K562 (cell line): Measurements from ENCODE around the gene NOD1. TPM values are rescaled to one million over a fixed set of nuclear protein-coding genes. Genes with fewer than 3 reads are reported as not detected.

Experiments used
- ARHGAP35 ChIP-seq: fragments of 450-650 bp; IDR thresholded peaks from 2 replicates; pipeline ENCODE4 v1.6.1; 2018; ENCODE audit not compliant: partially characterized antibody
- CBX2 ChIP-seq: fragments of 200-600 bp; sonication (generic); IDR thresholded peaks from one replicate; pipeline ENCODE4 v1.6.1; 2012; ENCODE audit warnings: mild to moderate bottlenecking, low read length, inconsistent platforms; ENCODE audit not compliant: insufficient read depth, poor library complexity, severe bottlenecking
- HLTF ChIP-seq: fragments of 450-650 bp; IDR thresholded peaks from 2 replicates; pipeline ENCODE4 v1.6.1; 2016
- HMG20A ChIP-seq: fragments of 450-650 bp; formaldehyde crosslinking; conservative IDR thresholded peaks from 2 replicates; pipeline ENCODE4 v1.4.0; 2020; ENCODE audit warnings: mild to moderate bottlenecking, mixed read lengths
- KAT7 ChIP-seq: sonication (generic); formaldehyde crosslinking; IDR thresholded peaks from 2 replicates; pipeline ENCODE4 v1.8.0; 2022; ENCODE audit warnings: missing genetic modification reagents, mild to moderate bottlenecking, borderline replicate concordance
- MITF ChIP-seq: IDR thresholded peaks from 2 replicates; pipeline ENCODE4 v1.6.1; 2014; ENCODE audit warnings: antibody characterized with exemption
- MYBL2 ChIP-seq, 2 experiments: fragments of 450-650 bp in 1 of 2; sonication (generic) in 1 of 2; formaldehyde crosslinking in 1 of 2; IDR thresholded peaks; 2 replicates each; pipeline versions ENCODE4 v1.6.1 to v1.8.1; 2017 to 2022; ENCODE audit warnings: borderline replicate concordance in 1 of 2, inconsistent platforms in 1 of 2, low read depth in 1 of 2, mild to moderate bottlenecking in 1 of 2, missing genetic modification reagents in 1 of 2, moderate library complexity in 1 of 2
- NFIX ChIP-seq: fragments of 250-450 bp; sonication (Bioruptor Pico); IDR thresholded peaks from 2 replicates; pipeline ENCODE4 v1.4.0; 2020; ENCODE audit warnings: low read depth, mild to moderate bottlenecking, moderate library complexity
- NFYB ChIP-seq: IDR thresholded peaks from 2 replicates; pipeline ENCODE4 v1.6.1; 2011; ENCODE audit warnings: mild to moderate bottlenecking, moderate library complexity; ENCODE audit not compliant: insufficient read length; ENCODE audit errors: extremely low read depth
- RBM34 ChIP-seq: fragments of 200-400 bp; formaldehyde crosslinking; IDR thresholded peaks from 2 replicates; pipeline ENCODE4 v1.6.1; 2018; ENCODE audit warnings: low read length, borderline replicate concordance; ENCODE audit not compliant: insufficient read depth
- RNF2 ChIP-seq: sonication (generic); IDR thresholded peaks from 2 replicates; pipeline ENCODE4 v1.6.1; 2016
- XRCC4 ChIP-seq: IDR thresholded peaks from one replicate; pipeline ENCODE4 v1.6.1; 2011; ENCODE audit not compliant: insufficient read depth, insufficient read length; ENCODE audit errors: extremely low read depth
- XRCC5 ChIP-seq: fragments of 200-400 bp; formaldehyde crosslinking; IDR thresholded peaks from 2 replicates; pipeline ENCODE4 v1.6.1; 2017; ENCODE audit warnings: low read depth, mild to moderate bottlenecking, low read length
- ZNF263 ChIP-seq: sonication (generic); formaldehyde crosslinking; IDR thresholded peaks from 2 replicates; pipeline ENCODE4 v1.8.0; 2022; ENCODE audit warnings: mild to moderate bottlenecking, missing genetic modification reagents, borderline replicate concordance
- ZNF407 ChIP-seq: fragments of 450-650 bp; IDR thresholded peaks from 2 replicates; pipeline ENCODE4 v1.6.1; 2016; ENCODE audit warnings: low read depth
- ZNF561 ChIP-seq: fragments of 450-650 bp; formaldehyde crosslinking; conservative IDR thresholded peaks from 2 replicates; pipeline ENCODE4 v1.4.0; 2020; ENCODE audit warnings: mild to moderate bottlenecking, moderate library complexity
- ZSCAN29 ChIP-seq: fragments of 450-650 bp; IDR thresholded peaks from 2 replicates; pipeline ENCODE4 v1.6.1; 2017
- polyA plus RNA-seq, 8 experiments: library from polyadenylated mRNA; depleted of rRNA in 4 of 8; stranded (reverse) in 5 of 8; unstranded in 3 of 8; fragments of >200 nt; fragmentation: Nextera tagmentation in 2 of 8; fragmentation: Illumina TruSeq in 1 of 8; extraction: Ambion mirVana in 2 of 8; extraction: Trizol in 1 of 8; gene quantifications; 2 replicates each; pipeline versions ENCODE4 v1.2.1 to v1.2.3, GENCODE V29; 2011 to 2014; ENCODE audit warnings: inconsistent platforms in 1 of 8, missing spikeins in 1 of 8
- total RNA-seq, 7 experiments: library from RNA; depleted of rRNA in 6 of 7; stranded (reverse); fragments of >200 nt in 6 of 7; fragmentation: Illumina TruSeq in 2 of 7; extraction: Trizol in 2 of 7; gene quantifications; 2 replicates each; pipeline versions ENCODE4 v1.2.1 to v1.2.3, GENCODE V29; 2011 to 2021; ENCODE audit warnings: low replicate concordance in 1 of 7

NOD1 gene
- total and polyA plus RNA-seq, 9 of the 15 experiments (the other 6 are each of a cell fraction or from before 2014, with no cell fraction given): 0.34 to 7.1 (median 4.7) TPM

- TF ChIP-seq XRCC4 (no peak), XRCC5 (no peak), CBX2 (no peak), RNF2 (peak; percentile 46; the same call in 1 of the 2 replicates), HMG20A (CRISPR knock-in tag) (no peak), RBM34 (no peak), NFYB (peak; percentile 90), ZNF263 (CRISPR knock-in tag) (no peak), ZNF407 (no peak), ZNF561 (CRISPR knock-in tag) (no peak), KAT7 (CRISPR knock-in tag) (peak; percentile 79; the same call in 1 of the 2 replicates), MYBL2 (IDR thresholded peaks at IDR 0.05; ENCODE audit: low read depth) (no peak), MYBL2 (CRISPR knock-in tag; IDR thresholded peaks at IDR 0.05; ENCODE audit: borderline replicate concordance) (no peak), ZSCAN29 (no peak), NFIX (CRISPR knock-in tag) (no peak), MITF (peak; percentile 12; the same call in 1 of the 2 replicates), ARHGAP35 (no peak), HLTF (no peak)
These were observed 26.0 kb upstream of the NOD1 start, which contains the start of gene GGCT (continued) for GRCh38 chr7:30504301-30505173.
